Fibroblast of lung (primary cell): ENCODE results near the gene DPYD.

Source experiments
- CTCF ChIP-seq, 2 donors: IDR thresholded peaks in 1 of 2; conservative IDR thresholded peaks in 1 of 2; 1 replicate in 1 of 2; 2 replicates in 1 of 2; pipeline ENCODE4 v1.5.1; 2011 to 2012; ENCODE audit warnings: low read length in 2 of 2, control low read depth in 1 of 2, inconsistent platforms in 1 of 2, low read depth in 1 of 2, mild to moderate bottlenecking in 1 of 2
- EZH2 ChIP-seq: IDR thresholded peaks from 2 replicates; pipeline ENCODE4 v1.5.1; 2012; ENCODE audit warnings: low read length, control low read depth, mild to moderate bottlenecking; ENCODE audit errors: missing control alignments

- TF ChIP-seq CTCF (conservative IDR thresholded peaks at IDR 0.05 in 1 of 2, IDR thresholded peaks at IDR 0.05 in 1 of 2; ENCODE audit: low read depth in 1 of 2, low read length in 2 of 2) (no peak), EZH2 (no peak)
Measured at GRCh38 chr1:97505816-97506215, 415.0 kb downstream of the DPYD start.
